HuH-7.5 (cell line): ENCODE data around the gene PCDHGA5.
"Not testable (repeated sequence)": the region's sequence is repeated elsewhere in the genome, so short reads cannot be mapped to it uniquely, and the experiment has no call there.

Source experiments
- DNase-seq: peaks from one replicate; pipeline ENCODE4 v3.0.0; 2011; ENCODE audit warnings: low spot score

The PCDHGA5 gene

DNA sequence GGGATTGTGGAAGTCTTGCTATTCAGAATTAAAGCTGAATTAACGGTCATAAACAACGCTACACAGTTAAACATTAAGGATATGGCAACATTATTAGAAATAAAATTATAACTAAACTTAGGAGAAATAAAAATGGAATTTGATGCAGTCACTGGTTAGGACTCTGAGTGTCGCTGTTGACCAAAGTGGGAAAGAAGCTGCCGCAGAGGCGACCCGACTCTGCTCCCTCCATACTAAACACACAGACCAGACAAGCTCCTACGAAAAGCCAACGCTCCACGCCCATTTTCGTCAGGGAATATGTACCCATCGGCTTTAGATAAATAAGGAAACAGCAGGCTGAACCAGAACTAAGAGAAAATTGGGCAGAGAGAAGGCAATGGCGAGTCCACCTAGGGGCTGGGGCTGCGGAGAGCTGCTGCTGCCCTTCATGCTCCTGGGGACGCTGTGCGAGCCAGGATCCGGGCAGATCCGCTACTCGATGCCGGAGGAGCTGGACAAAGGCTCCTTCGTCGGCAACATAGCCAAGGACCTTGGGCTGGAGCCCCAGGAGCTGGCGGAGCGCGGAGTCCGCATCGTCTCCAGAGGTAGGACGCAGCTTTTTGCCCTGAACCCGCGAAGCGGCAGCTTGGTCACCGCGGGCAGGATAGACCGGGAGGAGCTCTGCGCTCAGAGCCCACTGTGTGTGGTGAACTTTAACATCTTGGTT lies at the start of gene PCDHGA5:
PCDHGA5 (plus strand) TSS at position 211 of the 709 bp plus-strand sequence; CDS start at position 380, 169 bp downstream.
- no peak for DNase-seq

DNA sequence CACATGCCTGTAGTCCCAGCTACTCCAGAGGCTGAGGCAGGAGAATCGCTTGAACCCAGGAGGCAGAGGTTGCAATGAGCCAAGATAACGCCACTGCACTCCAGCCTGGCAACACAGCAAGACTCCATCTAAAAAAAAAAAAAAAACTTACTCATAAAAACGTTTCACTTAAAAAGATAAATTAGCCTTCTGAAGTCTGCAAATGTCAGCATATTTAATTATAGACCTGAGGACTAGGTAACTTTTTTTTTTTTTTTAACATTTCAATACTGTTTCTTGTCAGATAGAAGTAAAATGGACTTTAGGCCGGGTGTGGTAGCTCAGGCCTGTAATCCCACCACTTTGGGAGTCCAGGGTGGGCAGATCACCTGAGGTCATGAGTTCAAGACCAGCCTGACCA lies 47.0 kb upstream of the PCDHGA5 start:
- not testable (repeated sequence) for DNase-seq

DNA sequence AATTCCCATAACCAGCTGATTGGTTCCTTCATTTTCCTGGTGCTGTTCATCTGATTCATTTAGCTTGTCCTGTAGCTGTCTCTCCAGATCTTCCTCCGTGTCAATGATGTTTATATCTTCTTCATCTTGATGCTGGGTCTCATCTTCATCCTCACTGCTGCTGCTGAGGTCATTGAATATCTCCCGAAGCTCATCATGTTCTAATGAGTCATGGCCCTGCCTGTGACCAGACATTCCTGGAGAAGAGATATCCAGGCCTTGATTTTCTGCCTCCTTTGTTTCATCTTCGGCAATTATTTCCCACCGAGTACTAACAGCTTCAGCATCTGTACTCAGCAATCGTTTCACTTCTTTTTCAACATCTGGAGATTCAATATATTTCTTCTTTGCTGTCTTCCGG lies 44.8 kb upstream of the PCDHGA5 start:
- no peak for DNase-seq

DNA sequence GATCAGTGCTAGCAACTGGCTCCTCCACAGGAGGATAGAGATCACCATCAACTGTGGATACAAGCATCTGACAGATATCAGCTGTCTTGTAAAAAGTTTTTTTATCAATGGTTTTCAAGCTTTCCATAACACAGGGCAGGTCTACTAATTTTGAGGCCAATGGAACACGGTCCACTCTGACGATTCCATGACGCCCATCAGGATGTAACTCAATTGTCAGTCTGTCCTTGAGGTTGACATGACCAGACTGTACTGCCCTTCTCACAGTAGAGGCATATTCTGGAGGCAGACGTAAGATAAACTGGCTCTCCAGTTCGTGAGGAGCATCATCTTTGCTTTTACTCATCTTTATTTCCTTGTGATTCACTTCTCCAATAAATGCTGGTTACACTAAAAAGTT lies 44.3 kb upstream of the PCDHGA5 start:
- DNase-seq = no peak

DNA sequence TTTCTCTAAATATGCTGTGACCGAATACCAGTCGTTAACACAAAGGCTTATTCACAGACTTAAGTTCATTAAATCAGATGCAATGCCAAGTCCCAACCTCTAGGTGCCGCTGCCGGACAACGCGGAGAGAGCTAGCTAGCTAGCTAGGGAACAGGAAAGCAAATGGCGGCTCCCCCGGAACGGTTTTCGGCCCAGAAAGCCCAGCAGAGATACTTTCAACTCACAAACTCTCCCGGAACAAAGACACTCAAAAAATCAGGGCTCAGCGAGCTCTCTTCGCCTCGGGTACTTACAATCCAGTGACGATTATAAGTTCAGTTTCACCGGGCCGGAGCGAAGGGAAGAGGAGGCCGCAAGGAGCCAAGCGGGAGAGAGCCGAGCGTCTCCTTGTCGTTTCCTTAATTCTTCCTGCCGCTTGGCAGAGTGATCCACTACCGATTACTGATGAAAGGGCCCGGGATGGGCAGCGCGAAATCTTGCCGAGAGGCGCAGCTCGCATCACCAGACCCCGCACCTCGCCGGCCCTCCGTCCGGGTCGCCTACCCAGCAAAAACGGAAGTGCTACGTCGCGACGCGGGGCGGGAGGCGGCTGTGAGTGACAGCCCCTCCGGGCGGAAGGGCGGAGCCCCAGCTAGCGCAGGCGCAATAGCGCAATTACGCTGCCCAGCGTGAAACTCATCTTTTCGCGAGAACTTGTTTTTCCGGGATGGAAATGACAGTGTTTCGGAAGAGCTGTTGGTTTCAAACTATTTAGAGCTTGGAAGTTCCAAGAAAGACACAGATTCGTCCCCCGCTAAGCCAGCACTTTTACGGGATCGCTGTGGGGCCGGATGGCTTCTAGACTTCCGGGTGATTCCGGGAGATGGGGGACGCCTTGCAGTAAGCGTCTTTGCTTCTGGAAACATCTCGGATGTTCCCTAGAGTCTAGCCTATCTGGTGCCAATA lies 43.5 kb upstream of the PCDHGA5 start, which contains the start of gene TAF7:
TAF7 (minus strand) TSS at position 560 of the 945 bp plus-strand sequence. CDS start 740 bp downstream, outside the sequence.
- peak; percentile 64 for DNase-seq

DNA sequence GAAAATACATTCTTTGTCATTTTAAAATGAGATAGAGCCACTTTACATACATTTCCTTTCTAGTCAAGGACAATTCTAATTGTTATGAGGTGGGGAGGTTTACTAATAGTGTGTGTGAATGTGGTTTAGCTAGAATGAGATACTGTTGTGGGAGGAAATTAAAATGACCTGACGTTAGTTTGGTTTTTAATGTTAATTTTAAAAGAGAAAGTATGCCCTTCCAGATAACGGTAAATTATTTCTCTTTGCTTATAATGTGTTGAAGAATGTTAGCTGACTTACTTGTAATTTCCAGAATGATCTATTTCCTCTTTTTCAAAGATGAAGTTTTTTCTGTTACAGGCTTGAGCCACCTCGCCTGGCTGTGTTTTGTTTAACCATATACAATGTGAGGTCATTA lies 41.7 kb upstream of the PCDHGA5 start:
- no peak for DNase-seq

DNA sequence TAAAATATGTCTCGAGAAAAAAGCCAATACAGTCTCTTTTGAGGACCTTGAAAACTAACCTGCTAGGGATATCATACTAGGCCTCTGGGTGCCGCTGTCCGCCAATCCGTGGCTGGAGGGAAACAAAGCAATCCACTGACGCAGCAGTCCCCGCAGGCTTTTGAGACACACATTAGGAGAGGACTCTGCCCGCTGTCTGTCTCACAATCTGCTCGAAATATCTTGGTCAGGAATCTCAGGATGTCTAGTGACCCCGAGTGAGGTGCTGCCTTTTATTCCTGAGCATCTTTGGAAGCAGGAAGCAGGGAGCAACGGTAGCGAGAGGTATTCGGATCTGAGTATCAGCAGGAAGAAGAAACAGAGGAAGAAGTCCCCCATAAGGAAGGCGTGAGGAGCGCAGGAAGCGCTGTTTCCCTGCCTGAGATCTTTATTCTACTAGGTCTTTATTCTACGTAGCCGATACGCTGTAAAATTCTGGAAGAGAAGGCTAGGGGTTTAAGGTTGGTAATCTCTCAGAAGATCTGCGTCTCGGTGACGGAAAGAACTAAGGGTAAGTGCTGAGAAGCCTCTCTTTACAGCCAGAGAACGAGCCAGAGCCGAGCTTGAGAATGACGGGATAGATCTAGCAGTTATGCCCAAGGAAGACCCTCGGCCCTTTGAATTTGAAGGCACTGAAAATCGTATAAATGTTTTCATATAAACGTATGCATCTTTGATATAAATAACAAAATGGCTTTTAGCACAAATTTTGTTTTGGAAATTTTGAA lies 37.7 kb upstream of the PCDHGA5 start:
- peak; percentile 64 for DNase-seq

DNA sequence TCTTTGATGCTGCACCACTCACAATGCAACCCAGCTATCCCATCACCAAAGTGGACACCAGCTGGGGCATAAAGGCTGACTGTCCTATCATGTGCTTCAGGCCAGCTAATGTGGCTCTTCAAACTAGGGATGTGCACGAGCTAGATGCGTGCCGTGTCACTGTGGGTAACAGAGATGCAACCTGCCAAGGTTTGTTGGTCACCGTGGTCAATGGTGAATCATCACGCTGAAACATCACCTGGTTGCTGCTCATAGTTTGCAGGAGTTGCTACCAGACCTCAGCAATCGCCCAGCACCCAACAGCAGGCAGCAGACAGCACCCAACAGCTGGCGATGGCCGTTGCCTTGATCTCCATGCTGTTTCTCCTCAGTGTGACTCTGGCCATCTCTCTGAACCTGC lies 35.7 kb upstream of the PCDHGA5 start:
- no peak for DNase-seq

DNA sequence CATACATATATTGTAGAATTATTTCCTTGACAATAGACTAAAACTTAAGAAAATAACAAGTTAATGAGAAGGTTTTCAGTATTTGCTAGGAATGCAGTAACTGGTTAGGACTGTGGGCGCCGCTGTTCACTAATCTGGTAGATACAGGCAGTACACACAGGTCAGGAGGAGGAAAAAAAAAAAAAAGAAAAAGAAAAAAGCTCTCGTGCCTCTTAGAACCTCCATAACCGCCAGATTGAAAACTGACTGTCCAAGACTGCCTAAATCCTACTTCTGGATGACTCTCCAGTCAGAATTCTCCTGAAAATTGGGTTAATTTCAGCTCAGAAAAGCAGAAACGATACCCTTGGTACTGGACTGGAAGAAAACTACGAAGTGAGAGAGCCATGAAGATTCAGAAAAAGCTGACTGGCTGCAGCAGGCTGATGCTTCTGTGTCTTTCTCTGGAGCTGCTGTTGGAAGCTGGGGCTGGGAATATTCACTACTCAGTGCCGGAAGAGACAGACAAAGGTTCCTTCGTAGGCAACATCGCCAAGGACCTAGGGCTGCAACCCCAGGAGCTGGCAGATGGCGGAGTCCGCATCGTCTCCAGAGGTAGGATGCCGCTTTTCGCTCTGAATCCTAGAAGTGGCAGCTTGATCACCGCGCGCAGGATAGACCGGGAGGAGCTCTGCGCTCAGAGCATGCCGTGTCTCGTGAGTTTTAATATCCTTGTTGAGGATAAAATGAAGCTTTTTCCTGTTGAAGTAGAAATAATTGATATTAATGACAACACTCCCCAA lies 33.5 kb upstream of the PCDHGA5 start, which contains the start of gene PCDHGA1:
PCDHGA1 (plus strand) TSS at position 216 of the 782 bp plus-strand sequence.
- DNase-seq = peak; percentile 55

DNA sequence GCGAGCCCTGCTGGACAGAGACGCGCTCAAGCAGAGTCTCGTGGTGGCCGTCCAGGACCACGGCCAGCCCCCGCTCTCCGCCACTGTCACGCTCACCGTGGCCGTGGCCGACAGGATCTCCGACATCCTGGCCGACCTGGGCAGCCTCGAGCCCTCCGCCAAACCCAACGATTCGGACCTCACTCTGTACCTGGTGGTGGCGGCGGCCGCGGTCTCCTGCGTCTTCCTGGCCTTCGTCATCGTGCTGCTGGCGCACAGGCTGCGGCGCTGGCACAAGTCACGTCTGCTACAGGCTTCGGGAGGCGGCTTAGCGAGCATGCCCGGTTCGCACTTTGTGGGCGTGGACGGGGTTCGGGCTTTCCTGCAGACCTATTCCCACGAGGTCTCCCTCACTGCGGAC lies 31.4 kb upstream of the PCDHGA5 start:
- DNase-seq = not testable (repeated sequence)

DNA sequence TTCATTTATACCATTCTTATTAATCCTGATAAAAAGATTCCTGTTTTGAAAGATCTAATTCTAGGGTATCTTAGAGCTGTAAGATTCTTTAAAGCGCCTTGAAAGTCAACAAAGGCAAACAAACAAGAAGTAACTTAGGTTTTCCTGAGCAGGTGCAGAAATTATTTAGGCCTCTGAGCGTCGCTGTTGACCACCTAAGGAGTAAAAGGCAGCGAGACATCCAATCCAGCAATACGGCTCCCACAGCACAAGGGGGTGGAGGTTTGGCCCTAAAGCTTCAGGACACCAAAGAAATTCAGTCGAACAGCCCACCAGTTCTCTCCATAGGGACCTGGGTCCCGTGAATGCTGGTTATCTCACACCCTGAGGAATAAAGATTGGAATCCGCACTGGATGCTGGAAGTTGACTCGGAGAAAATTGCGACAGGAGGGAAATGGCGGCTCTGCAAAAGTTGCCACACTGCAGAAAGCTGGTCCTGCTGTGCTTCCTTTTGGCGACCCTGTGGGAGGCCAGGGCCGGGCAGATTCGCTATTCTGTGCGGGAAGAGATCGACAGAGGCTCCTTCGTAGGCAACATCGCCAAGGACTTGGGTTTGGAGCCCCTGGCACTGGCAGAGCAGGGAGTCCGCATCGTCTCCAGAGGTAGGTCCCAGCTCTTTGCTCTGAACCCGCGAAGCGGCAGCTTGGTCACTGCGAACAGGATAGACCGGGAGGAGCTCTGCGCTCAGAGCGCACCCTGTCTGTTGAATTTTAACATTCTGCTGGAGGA lies 25.2 kb upstream of the PCDHGA5 start, which contains the start of gene PCDHGA2:
PCDHGA2 (plus strand) TSS at position 223 of the 769 bp plus-strand sequence.
- peak; percentile 57 for DNase-seq

DNA sequence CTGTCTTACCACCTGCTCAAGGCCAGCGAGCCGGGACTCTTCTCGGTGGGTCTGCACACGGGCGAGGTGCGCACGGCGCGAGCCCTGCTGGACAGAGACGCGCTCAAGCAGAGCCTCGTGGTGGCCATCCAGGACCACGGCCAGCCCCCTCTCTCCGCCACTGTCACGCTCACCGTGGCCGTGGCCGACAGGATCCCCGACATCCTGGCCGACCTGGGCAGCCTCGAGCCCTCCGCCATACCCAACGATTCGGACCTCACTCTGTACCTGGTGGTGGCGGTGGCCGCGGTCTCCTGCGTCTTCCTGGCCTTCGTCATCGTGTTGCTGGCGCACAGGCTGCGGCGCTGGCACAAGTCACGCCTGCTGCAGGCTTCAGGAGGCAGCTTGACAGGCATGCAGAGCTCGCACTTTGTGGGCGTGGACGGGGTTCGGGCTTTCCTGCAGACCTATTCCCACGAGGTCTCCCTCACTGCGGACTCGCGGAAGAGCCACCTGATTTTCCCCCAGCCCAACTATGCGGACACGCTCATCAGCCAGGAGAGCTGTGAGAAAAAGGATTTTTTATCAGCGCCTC lies 23.1 kb upstream of the PCDHGA5 start:
- not testable (repeated sequence) for DNase-seq

DNA sequence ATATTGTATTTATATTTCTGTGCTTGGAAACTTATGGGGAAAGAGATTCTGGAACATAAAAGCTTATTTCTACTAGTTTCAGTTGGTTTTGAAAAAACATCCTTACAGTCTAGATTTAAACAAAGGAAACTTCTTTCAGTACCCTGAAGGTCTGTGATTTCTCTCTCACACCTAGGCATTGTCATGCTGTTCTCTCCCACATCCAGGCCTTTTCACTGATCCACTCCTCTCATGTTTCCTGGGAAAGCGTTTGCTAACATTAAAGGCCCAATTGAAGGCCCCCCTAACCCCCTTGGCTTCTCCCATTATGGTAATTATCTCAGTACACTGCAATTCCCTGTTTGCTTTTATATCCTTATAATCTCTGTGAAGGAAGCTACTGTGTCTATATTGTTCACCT lies 21.2 kb upstream of the PCDHGA5 start:
- no peak for DNase-seq

DNA sequence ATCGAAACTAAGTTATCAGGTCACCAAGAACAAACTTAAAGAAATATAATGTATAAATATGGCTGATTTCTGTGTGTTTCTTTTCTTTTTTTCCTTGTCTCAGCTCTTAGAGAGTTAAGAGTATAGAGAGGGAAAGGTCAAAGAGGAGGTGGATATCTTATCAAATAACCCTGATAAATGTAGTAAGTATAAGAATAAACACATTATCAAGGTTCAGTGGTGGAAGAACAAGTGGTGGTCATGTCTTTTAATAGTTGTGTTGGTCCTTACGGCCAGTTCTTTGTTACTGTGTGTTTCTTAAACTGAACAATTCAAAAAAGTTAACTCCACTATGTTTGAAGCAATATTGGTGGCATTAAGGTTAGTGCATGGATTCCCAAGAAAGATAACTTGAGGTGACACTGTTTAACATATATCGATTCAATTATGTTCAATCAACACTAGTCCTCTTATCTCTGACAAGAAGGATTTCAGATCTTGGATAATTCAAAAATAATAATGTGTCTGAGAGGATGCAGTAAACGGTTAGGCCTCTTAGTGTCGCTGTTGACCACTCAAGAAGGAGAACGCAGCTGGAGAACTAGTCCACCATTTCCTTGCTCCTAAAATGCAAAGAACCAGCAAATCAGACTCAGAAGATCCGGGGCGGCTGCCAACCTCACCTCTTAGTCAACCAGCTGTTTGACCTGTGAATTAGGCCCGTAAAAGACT lies 20.6 kb upstream of the PCDHGA5 start, which contains the start of gene PCDHGA3:
PCDHGA3 (plus strand) TSS at position 588 of the 711 bp plus-strand sequence. CDS start 205 bp downstream, outside the sequence.
- DNase-seq = no peak

DNA sequence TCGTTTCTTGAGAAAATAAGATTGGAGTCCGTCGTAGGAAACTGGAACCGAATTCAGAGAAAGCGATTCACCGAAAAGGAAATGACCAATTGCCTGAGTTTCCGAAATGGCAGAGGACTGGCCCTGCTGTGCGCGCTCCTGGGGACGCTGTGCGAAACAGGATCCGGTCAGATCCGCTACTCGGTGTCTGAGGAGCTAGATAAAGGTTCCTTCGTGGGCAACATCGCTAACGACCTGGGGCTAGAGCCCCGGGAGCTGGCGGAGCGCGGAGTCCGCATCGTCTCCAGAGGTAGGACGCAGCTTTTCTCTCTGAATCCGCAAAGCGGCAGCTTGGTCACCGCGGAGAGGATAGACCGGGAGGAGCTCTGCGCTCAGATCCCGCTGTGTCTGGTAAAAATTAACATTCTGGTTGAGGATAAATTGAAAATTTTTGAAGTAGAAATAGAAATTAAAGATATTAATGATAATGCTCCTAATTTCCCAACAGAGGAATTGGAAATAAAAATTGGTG lies 20.0 kb upstream of the PCDHGA5 start:
- DNase-seq = no peak

DNA sequence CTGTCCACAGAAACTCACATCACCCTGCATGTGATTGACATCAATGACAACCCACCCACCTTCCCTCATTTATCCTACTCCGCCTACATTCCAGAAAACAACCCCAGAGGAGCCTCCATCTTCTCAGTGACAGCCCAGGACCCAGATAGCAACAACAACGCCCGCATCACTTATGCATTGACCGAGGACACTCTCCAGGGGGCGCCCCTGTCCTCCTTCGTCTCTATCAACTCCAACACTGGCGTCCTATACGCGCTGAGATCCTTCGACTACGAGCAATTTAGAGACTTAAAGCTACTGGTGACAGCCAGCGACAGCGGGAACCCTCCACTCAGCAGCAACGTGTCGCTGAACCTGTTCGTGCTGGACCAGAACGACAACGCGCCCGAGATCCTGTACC lies 18.6 kb upstream of the PCDHGA5 start:
- no peak for DNase-seq

DNA sequence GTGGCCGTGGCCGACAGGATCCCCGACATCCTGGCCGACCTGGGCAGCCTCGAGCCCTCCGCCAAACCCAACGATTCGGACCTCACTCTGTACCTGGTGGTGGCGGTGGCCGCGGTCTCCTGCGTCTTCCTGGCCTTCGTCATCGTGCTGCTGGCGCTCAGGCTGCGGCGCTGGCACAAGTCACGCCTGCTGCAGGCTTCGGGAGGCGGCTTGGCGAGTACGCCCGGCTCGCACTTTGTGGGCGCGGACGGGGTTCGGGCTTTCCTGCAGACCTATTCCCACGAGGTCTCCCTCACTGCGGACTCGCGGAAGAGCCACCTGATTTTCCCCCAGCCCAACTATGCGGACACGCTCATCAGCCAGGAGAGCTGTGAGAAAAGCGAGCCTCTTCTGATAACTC lies 17.9 kb upstream of the PCDHGA5 start:
- not testable (repeated sequence) for DNase-seq

DNA sequence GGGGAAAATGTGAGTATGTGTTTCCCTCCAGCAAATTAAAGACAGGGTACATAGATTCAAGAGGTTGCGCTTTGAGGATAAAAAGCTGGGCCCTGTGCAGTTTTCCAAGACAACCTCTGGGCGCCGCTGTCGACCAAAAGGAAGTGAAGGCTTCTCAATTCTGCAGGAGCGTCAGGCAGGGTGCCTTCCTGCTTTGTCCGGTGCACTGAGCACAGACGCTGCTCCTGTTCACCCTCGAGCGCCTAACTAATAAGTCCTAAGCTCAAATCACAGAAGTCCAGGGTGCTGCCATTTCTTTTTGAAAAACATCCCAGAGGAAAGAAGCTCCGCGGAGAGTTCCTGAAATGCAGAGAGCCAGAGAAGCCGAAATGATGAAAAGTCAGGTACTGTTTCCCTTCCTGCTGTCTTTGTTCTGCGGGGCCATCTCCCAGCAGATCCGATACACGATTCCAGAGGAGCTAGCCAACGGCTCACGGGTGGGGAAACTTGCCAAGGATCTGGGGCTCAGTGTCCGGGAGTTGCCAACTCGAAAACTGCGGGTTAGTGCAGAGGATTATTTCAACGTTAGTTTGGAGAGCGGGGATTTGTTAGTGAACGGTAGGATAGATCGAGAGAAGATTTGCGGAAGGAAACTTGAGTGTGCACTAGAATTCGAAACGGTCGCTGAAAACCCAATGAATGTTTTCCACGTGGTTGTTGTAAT lies 13.9 kb upstream of the PCDHGA5 start, which contains the start of gene PCDHGB1:
PCDHGB1 (plus strand) TSS at position 183 of the 703 bp plus-strand sequence; CDS start at position 345, 162 bp downstream.
- DNase-seq = peak; percentile 92
